T-helper 2 cell treated with Interferon-gamma antibody and Interleukin-4, amounts not matched to agents 5 μg/mL and 100 μg/mL, for 36 hours (primary cell): ENCODE results near the gene EPN3.

Experiments
- DNase-seq: peaks from one replicate; pipeline ENCODE4 v3.0.0; 2021; ENCODE audit warnings: low spot score
- H3K27ac Mint-ChIP-seq: one replicate; pipeline ENCODE4 v1.8.0; 2021; ENCODE audit warnings: mild to moderate bottlenecking, mixed read lengths
- H3K27me3 Mint-ChIP-seq: one replicate; pipeline ENCODE4 v1.8.0; 2021; ENCODE audit warnings: low read depth, mixed read lengths
- H3K36me3 Mint-ChIP-seq: one replicate; pipeline ENCODE4 v1.8.0; 2021; ENCODE audit warnings: low read depth, mixed read lengths
- H3K4me1 Mint-ChIP-seq: one replicate; pipeline ENCODE4 v1.8.0; 2021; ENCODE audit warnings: low read depth, mixed read lengths
- H3K4me3 Mint-ChIP-seq: one replicate; pipeline ENCODE4 v1.8.0; 2022; ENCODE audit warnings: mild to moderate bottlenecking, moderate library complexity, mixed read lengths
- H3K9me3 Mint-ChIP-seq: one replicate; pipeline ENCODE4 v1.8.0; 2021; ENCODE audit warnings: mixed read lengths

EPN3 gene

GRCh38 chr17:50534222-50534978, 1.9 kb downstream of the EPN3 start:
- Mint-ChIP-seq H3K4me1 (no peaks in the 10 kb centered on the region), H3K9me3 (no peaks in the 10 kb centered on the region), H3K27me3 (peaks cover 54% of the 10 kb centered on the region), H3K4me3 (no peak overlapping the region), H3K27ac (no peak overlapping the region), H3K36me3 (no peaks in the 10 kb centered on the region)
- DNase-seq, result no peak

DNA sequence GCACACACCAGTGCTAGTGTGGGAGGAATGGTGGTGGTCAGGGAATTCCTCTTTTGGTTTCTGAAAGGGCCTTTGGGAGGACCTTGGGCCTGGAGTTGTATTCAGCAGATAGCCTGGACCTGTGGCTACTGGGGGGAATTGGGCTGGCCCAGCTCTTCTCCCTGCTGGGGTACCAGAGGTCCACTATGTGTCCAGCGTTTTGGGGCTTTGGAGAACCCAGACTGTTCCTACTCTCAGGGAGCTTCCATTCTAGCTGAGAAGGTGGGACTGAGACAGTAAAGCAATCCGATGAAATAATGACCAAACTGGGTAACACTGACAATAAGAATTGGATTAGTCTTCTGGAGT, 2.4 kb downstream of the EPN3 start:
- Mint-ChIP-seq H3K4me3 (no peak overlapping the region), H3K27me3 (peaks cover 49% of the 10 kb centered on the region)
- DNase-seq, result no peak

GRCh38 chr17:50535407-50535806, 2.9 kb downstream of the EPN3 start:
- DNase-seq, result no peak
- no peaks in the 10 kb centered on the region for H3K9me3 Mint-ChIP-seq
- H3K4me1 Mint-ChIP-seq, result no peaks in the 10 kb centered on the region
- peaks cover 49% of the 10 kb centered on the region for H3K27me3 Mint-ChIP-seq
- H3K36me3 Mint-ChIP-seq, result no peaks in the 10 kb centered on the region
- no peak overlapping the region for H3K27ac Mint-ChIP-seq
- no peak overlapping the region for H3K4me3 Mint-ChIP-seq

More for the DNA sequence above, 2.4 kb downstream of the EPN3 start:
- Mint-ChIP-seq H3K27ac (no peak overlapping the region), H3K9me3 (no peaks in the 10 kb centered on the region), H3K4me1 (no peaks in the 10 kb centered on the region), H3K36me3 (no peaks in the 10 kb centered on the region)

DNA sequence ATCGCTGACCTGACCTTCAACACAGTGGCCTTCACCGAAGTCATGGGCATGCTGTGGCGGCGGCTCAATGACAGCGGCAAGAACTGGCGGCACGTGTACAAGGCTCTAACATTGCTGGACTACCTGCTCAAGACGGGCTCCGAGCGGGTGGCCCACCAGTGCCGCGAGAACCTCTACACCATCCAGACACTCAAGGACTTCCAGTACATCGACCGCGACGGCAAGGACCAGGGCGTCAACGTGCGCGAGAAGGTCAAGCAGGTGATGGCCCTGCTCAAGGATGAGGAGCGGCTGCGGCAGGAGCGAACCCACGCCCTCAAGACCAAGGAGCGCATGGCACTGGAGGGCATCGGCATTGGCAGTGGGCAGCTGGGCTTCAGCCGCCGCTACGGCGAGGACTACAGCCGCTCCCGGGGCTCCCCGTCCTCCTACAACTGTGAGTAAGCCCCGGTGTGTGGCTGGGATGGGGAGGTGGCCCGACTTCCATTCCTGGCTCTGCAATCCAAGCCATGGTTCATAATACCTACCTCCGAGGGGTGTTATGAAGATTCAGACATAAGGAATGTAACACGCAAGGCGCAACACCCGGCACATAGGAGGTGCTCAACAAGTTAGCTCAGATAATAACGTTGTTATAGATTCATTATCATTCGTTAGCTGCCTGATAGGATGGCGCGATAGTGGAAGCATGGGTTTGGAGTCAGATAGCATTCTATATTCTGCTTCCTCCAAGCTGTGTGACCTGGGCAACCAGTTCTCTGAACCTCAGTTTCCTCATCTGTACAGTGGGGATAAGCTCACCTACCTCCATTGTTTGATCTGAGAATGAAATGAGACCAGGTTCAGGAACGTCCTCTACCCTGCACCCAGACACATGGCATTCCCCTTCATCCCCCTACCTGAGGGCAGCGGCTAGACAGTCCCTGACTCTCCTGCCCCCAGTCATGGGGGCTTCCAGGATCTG, 4.4 kb downstream of the EPN3 start:
- H3K27me3 Mint-ChIP-seq, result peaks cover 36% of the 10 kb centered on the region
- H3K36me3 Mint-ChIP-seq, result no peaks in the 10 kb centered on the region
- no peak overlapping the region for H3K27ac Mint-ChIP-seq
- H3K4me3 Mint-ChIP-seq, result no peak overlapping the region
- H3K4me1 Mint-ChIP-seq, result peaks cover 2% of the 10 kb centered on the region
- no peak for DNase-seq
- H3K9me3 Mint-ChIP-seq, result no peaks in the 10 kb centered on the region

DNA sequence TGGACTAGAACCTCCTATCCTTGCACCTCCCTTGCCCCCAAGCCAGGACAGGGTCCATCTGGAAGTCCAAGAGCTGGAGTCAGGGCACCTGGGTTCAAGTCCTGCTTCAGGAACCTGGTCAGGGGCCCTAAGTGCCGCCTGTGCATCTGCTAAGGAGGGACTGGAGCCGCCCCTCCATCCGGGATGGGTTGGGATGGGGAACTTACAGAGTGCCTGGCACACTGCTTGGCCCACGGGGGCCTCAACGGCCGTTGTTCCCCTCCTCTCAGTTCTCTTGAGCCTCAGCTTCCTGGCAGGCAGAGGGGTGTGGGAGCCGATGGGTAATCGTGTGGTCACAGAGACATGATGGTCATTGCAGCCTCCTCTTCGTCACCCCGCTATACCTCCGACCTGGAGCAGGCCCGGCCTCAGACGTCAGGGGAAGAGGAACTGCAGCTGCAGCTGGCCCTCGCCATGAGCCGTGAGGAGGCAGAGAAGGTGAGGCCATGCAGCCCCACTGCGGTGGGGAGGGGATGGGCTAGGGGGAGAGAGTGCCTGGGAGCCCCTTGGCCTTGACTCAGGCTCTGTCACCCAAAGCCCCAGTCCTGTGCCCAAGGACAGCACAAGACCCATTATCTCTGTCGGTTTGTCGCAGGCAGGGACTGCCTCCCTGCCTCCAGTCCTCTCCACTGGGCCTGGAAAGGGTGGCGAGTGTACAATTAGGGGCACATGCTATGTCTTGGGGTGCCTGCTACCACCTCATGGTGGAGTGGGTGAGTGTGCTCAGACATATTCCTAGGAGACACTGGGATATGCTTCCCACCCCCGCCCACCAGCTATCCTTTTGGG, 5.4 kb downstream of the EPN3 start:
- Mint-ChIP-seq H3K27ac (no peak overlapping the region), H3K4me3 (no peak overlapping the region), H3K4me1 (peaks cover 7% of the 10 kb centered on the region)

DNA sequence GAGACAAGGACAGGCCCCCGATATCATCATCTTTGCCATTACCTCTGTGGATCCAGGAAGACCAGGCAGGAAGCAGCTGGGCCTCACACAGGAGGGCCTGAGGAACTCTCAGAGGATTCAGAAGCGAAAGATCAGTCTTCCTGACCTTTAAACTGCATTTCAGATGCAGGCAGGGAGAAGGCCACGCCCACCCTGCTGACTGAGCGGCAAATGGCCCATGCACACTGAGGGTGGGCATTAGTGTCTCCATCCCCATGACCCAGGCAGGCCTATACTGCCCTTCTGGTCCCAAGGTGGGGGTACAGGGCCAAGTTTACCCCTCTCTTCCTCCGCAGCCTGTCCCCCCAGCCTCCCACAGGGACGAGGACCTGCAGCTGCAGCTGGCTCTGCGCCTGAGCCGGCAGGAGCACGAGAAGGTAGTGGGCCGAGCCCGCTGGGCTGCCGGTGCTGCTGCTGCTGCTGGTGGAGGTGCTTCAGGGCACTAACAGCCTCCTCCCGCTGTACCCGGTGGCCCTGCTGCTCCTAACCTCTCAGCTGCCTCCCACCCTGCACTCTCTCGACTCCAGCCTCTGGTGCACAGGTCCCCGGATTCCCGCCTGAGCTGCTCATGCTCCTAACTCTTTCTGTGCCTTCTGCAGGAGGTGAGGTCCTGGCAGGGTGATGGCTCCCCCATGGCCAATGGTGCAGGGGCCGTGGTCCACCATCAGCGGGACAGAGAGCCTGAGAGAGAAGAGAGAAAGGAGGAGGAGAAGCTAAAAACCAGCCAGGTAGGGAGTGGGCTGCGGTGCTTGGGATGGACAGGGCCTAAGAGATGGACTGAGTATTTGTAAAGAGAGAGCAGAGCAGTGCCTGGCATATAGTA, 6.2 kb downstream of the EPN3 start:
- no peaks in the 10 kb centered on the region for H3K36me3 Mint-ChIP-seq
- H3K27me3 Mint-ChIP-seq, result peaks cover 17% of the 10 kb centered on the region
- DNase-seq, result no peak
- peaks cover 7% of the 10 kb centered on the region for H3K4me1 Mint-ChIP-seq
- no peaks in the 10 kb centered on the region for H3K9me3 Mint-ChIP-seq
- no peak overlapping the region for H3K27ac Mint-ChIP-seq
- H3K4me3 Mint-ChIP-seq, result no peak overlapping the region

More for the DNA sequence above, 5.4 kb downstream of the EPN3 start:
- Mint-ChIP-seq H3K27me3 (peaks cover 26% of the 10 kb centered on the region), H3K36me3 (no peaks in the 10 kb centered on the region), H3K9me3 (no peaks in the 10 kb centered on the region)
- no peak for DNase-seq

DNA sequence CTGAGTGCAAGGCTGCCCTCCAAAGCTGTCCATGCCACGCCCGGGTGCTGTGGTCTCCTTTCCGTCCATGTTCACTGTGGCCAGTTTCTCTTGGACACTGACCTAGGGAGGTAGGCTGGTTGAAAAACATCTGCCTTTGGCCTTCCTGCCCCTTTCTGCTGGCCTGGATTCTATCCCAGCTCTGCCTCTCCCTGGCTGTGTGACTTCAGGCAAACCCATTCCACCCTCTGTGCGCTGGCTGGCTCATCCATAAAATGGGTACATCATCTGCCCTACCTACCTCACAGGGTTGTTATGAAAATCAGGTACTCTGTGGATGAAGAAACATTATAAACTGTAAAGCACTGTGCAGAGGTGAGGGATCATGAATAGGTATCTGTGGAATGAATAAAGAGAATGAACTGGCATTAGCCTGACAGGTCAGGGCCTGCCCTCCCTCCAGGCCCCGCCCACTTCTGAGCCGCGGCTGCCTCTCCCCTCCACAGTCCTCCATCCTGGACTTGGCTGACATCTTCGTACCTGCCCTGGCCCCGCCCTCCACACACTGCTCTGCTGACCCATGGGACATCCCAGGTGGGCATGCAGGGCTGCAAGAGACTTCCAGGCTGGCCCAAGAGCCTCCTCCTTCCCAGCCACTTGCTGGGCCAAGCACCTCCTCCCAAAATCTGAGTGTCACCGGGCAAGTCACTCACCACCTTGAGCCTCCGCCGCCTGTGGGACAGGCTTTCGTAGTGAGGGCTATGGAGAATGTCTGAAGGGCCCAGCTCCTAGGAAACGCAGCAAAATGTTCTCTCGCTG, 7.4 kb downstream of the EPN3 start:
- Mint-ChIP-seq H3K4me3 (no peak overlapping the region), H3K36me3 (no peaks in the 10 kb centered on the region), H3K27ac (no peak overlapping the region), H3K9me3 (no peaks in the 10 kb centered on the region), H3K27me3 (peaks cover 17% of the 10 kb centered on the region), H3K4me1 (peaks cover 7% of the 10 kb centered on the region)
- DNase-seq, result no peak

DNA sequence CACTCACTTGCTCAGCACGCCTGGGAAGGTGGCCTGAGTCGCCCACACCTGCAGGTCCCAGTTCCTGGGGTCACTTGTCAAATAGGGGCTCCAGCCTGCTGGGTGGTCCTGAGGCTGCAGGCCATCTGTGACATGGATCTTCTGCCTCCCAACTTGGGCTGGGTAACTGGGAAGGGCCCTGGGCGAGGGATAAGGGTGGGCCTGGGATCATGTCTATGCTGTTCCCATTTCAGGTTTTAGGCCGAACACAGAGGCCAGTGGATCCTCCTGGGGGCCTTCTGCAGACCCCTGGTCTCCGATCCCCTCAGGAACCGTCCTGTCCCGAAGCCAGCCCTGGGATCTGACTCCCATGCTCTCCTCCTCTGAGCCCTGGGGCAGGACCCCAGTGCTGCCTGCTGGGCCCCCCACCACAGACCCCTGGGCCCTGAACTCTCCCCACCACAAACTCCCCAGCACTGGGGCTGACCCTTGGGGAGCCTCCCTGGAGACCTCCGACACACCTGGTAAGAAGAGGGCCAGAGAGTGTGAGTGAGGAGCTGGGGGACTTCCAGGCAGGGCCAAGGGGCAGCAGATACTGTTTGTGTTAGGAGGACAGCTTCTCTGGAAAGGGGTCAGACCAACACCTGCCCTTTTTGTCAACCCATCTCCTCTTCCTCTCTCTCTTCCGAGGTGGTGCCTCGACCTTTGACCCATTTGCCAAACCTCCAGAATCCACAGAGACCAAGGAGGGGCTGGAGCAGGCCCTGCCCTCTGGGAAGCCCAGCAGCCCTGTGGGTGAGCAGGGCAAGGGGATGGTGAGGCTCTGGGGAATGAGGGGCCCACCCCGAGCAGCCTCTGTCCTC, 8.2 kb downstream of the EPN3 start:
- no peaks in the 10 kb centered on the region for H3K36me3 Mint-ChIP-seq
- H3K4me3 Mint-ChIP-seq, result peak overlapping the region; percentile 6
- no peak for DNase-seq
- H3K27me3 Mint-ChIP-seq, result peaks cover 11% of the 10 kb centered on the region
- no peak overlapping the region for H3K27ac Mint-ChIP-seq
- peaks cover 9% of the 10 kb centered on the region for H3K4me1 Mint-ChIP-seq
- no peaks in the 10 kb centered on the region for H3K9me3 Mint-ChIP-seq

GRCh38 chr17:50541402-50541715, 8.8 kb downstream of the EPN3 start:
- H3K36me3 Mint-ChIP-seq, result no peaks in the 10 kb centered on the region
- peaks cover 15% of the 10 kb centered on the region for H3K27me3 Mint-ChIP-seq
- peaks cover 11% of the 10 kb centered on the region for H3K4me1 Mint-ChIP-seq
- no peak for DNase-seq
- peak overlapping the region; percentile 83 for H3K4me3 Mint-ChIP-seq
- no peaks in the 10 kb centered on the region for H3K9me3 Mint-ChIP-seq
- H3K27ac Mint-ChIP-seq, result no peak overlapping the region

- peaks cover 13% of the 10 kb centered on the region for H3K4me1 Mint-ChIP-seq
- DNase-seq, result peak; percentile 92
- H3K27me3 Mint-ChIP-seq, result peaks cover 19% of the 10 kb centered on the region
- H3K27ac Mint-ChIP-seq, result peak overlapping the region; percentile 33
- H3K36me3 Mint-ChIP-seq, result no peaks in the 10 kb centered on the region
- H3K9me3 Mint-ChIP-seq, result no peaks in the 10 kb centered on the region
- peak overlapping the region; percentile 83 for H3K4me3 Mint-ChIP-seq
Measured at GRCh38 chr17:50541716-50542688, 9.5 kb downstream of the EPN3 start.
